Right lobe of liver (tissue), 4 donors: Measurements from ENCODE around the gene TCF12.

Source experiments
- CTCF ChIP-seq, 4 donors: fragments of 200-600 bp in 3 of 4; fragments of 450-650 bp in 1 of 4; IDR thresholded peaks; one replicate each; pipeline versions ENCODE4 v1.5.1 to v1.8.0; 2016 to 2022; ENCODE audit warnings: antibody characterized with exemption in 4 of 4, mild to moderate bottlenecking in 2 of 4
- POLR2A ChIP-seq: fragments of 450-650 bp; IDR thresholded peaks from one replicate; pipeline ENCODE4 v1.6.1; 2017; ENCODE audit warnings: antibody characterized with exemption, mild to moderate bottlenecking
- donor health status: DM: no; HTN: no; CAD: no.
- donor health status: DM: no; HTN: no; CAD: no.
- donor health status: DM: no; HTN: yes; CAD: no.

- TF ChIP-seq POLR2A (no peak), CTCF (IDR thresholded peaks at IDR 0.05) (no peak)
Observed at GRCh38 chr15:57150066-57150865, 231.8 kb downstream of the TCF12 start.
